Right cardiac atrium (tissue), 5 donors: ENCODE results near the gene NKX6-1. TPM values are rescaled to one million over a fixed set of nuclear protein-coding genes. Genes with fewer than 3 reads are reported as not detected.

Experiments used
- polyA plus RNA-seq: library from polyadenylated mRNA; stranded (reverse); fragments of 200-250 nt; gene quantifications from one replicate; pipeline ENCODE4 v1.2.3, GENCODE V29; 2013
- total RNA-seq, 4 donors: library from RNA; stranded (reverse); fragmentation: NEBNext Ultra II Directional; extraction: Animal tissue kit (Norgen Biotek cat#: 25700); gene quantifications; one replicate each; pipeline ENCODE4 v1.2.1, GENCODE V29; 2021
- donor health status: healthy with polysubstance abuse.
- donor health status: DM: no; HTN: yes; CAD: no.
- donor health status: DM: no; HTN: no; CAD: no.
- donor health status: DM: no; HTN: yes; CAD: no; lungs with severe emphysema.
- donor health status: DM: yes; HTN: yes; CAD: no.

NKX6-1 gene
- total and polyA plus RNA-seq, 5 donors, result not detected

Other genes starting within 250 kb of the NKX6-1 start
- gene CDS1, start 83.8 kb upstream of the NKX6-1 start, total RNA-seq, result under 1 TPM; 0.14 to 0.49 (median 0.24) TPM
- 0.45 TPM for gene CDS1, start 83.8 kb upstream of the NKX6-1 start, polyA plus RNA-seq